ENCODE data around the gene FGF11. TPM values are rescaled to one million over a fixed set of nuclear protein-coding genes. Genes with fewer than 3 reads are reported as not detected.

FGF11 gene
- total and polyA plus RNA-seq, 2 of the 13 experiments (the other 11 are each of a cell fraction or from before 2014, with no cell fraction given): 0.20 to 7.6 TPM

DNA sequence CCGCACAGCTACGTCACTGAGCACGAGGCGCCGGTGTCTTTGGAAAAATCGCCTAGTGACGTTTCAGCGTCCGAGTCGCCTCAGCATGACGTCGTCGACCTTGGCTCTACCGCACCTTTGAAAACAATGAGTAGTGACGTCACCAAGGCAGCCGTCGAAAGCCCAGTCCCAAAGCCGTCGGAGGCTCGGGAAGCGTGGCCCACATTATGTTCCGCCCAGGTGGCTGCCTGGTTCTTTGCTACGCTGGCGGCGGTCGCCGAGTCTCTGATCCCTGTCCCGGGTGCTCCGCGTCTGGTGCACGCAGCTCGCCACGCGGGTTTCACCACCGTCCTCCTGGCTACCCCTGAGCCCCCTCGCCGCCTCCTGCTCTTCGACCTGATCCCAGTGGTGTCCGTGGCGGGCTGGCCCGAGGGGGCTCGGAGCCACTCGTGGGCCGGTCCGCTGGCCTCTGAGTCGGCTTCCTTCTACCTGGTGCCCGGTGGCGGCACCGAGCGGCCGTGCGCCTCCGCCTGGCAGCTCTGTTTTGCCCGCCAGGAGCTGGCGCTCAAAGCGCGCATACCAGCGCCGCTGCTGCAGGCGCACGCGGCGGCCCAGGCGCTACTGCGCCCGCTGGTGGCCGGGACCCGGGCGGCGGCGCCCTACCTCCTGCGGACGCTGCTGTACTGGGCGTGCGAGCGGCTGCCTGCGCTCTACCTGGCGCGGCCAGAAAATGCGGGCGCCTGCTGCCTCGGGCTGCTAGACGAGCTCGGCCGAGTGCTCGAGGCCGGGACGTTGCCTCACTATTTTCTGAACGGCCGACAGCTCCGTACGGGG lies 2.5 kb upstream of the FGF11 start (continued):
- TF ChIP-seq ZBTB7B (CRISPR knock-in tag; IDR thresholded peaks at IDR 0.05): no peak
- no peak for TF ChIP-seq TOPORS (CRISPR knock-in tag; IDR thresholded peaks at IDR 0.05)
- TF ChIP-seq TGIF2 (CRISPR knock-in tag; IDR thresholded peaks at IDR 0.05): no peak
- no peak for TF ChIP-seq ZNF225 (CRISPR knock-in tag; IDR thresholded peaks at IDR 0.05)
- TF ChIP-seq KDM6A (CRISPR knock-in tag; IDR thresholded peaks at IDR 0.05; ENCODE audit: low read depth): no peak
- no peak for TF ChIP-seq SIX4 (CRISPR knock-in tag; IDR thresholded peaks at IDR 0.05)
- TF ChIP-seq, protein P1, sequence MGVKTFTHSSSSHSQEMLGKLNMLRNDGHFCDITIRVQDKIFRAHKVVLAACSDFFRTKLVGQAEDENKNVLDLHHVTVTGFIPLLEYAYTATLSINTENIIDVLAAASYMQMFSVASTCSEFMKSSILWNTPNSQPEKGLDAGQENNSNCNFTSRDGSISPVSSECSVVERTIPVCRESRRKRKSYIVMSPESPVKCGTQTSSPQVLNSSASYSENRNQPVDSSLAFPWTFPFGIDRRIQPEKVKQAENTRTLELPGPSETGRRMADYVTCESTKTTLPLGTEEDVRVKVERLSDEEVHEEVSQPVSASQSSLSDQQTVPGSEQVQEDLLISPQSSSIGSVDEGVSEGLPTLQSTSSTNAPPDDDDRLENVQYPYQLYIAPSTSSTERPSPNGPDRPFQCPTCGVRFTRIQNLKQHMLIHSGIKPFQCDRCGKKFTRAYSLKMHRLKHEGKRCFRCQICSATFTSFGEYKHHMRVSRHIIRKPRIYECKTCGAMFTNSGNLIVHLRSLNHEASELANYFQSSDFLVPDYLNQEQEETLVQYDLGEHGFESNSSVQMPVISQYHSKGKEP (CRISPR knock-in tag; IDR thresholded peaks at IDR 0.05): no peak
- no peak for TF ChIP-seq FIP1L1 (IDR thresholded peaks at IDR 0.05; ENCODE audit: borderline replicate concordance, insufficient read depth, low read depth, low read length)
- no peak for TF ChIP-seq RBAK (CRISPR knock-in tag; IDR thresholded peaks at IDR 0.05)
- TF ChIP-seq ZNF451 (CRISPR knock-in tag; IDR thresholded peaks at IDR 0.05): no peak
- TF ChIP-seq U2AF1 (optimal IDR thresholded peaks at IDR 0.05; ENCODE audit: low read depth, low read length): no peak
- TF ChIP-seq ZNF224 (CRISPR knock-in tag; IDR thresholded peaks at IDR 0.05): no peak
- TF ChIP-seq, protein P2, sequence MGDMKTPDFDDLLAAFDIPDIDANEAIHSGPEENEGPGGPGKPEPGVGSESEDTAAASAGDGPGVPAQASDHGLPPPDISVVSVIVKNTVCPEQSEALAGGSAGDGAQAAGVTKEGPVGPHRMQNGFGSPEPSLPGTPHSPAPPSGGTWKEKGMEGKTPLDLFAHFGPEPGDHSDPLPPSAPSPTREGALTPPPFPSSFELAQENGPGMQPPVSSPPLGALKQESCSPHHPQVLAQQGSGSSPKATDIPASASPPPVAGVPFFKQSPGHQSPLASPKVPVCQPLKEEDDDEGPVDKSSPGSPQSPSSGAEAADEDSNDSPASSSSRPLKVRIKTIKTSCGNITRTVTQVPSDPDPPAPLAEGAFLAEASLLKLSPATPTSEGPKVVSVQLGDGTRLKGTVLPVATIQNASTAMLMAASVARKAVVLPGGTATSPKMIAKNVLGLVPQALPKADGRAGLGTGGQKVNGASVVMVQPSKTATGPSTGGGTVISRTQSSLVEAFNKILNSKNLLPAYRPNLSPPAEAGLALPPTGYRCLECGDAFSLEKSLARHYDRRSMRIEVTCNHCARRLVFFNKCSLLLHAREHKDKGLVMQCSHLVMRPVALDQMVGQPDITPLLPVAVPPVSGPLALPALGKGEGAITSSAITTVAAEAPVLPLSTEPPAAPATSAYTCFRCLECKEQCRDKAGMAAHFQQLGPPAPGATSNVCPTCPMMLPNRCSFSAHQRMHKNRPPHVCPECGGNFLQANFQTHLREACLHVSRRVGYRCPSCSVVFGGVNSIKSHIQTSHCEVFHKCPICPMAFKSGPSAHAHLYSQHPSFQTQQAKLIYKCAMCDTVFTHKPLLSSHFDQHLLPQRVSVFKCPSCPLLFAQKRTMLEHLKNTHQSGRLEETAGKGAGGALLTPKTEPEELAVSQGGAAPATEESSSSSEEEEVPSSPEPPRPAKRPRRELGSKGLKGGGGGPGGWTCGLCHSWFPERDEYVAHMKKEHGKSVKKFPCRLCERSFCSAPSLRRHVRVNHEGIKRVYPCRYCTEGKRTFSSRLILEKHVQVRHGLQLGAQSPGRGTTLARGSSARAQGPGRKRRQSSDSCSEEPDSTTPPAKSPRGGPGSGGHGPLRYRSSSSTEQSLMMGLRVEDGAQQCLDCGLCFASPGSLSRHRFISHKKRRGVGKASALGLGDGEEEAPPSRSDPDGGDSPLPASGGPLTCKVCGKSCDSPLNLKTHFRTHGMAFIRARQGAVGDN (CRISPR knock-in tag; IDR thresholded peaks at IDR 0.05): peak; percentile 82
- no peak for TF ChIP-seq ZNF543 (CRISPR knock-in tag; IDR thresholded peaks at IDR 0.05)
- TF ChIP-seq, protein P3, sequence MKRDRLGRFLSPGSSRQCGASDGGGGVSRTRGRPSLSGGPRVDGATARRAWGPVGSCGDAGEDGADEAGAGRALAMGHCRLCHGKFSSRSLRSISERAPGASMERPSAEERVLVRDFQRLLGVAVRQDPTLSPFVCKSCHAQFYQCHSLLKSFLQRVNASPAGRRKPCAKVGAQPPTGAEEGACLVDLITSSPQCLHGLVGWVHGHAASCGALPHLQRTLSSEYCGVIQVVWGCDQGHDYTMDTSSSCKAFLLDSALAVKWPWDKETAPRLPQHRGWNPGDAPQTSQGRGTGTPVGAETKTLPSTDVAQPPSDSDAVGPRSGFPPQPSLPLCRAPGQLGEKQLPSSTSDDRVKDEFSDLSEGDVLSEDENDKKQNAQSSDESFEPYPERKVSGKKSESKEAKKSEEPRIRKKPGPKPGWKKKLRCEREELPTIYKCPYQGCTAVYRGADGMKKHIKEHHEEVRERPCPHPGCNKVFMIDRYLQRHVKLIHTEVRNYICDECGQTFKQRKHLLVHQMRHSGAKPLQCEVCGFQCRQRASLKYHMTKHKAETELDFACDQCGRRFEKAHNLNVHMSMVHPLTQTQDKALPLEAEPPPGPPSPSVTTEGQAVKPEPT (CRISPR knock-in tag; IDR thresholded peaks at IDR 0.05; ENCODE audit: low read depth): no peak
- TF ChIP-seq, protein P4, sequence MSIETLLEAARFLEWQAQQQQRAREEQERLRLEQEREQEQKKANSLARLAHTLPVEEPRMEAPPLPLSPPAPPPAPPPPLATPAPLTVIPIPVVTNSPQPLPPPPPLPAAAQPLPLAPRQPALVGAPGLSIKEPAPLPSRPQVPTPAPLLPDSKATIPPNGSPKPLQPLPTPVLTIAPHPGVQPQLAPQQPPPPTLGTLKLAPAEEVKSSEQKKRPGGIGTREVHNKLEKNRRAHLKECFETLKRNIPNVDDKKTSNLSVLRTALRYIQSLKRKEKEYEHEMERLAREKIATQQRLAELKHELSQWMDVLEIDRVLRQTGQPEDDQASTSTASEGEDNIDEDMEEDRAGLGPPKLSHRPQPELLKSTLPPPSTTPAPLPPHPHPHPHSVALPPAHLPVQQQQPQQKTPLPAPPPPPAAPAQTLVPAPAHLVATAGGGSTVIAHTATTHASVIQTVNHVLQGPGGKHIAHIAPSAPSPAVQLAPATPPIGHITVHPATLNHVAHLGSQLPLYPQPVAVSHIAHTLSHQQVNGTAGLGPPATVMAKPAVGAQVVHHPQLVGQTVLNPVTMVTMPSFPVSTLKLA (IDR thresholded peaks at IDR 0.05): no peak
- no peak for TF ChIP-seq JDP2 (CRISPR knock-in tag; IDR thresholded peaks at IDR 0.05; ENCODE audit: borderline replicate concordance)
- peak; percentile 74 for TF ChIP-seq STAG1 (CRISPR knock-in tag; IDR thresholded peaks at IDR 0.05)
- no peak for TF ChIP-seq GABPA (IDR thresholded peaks at IDR 0.05; ENCODE audit: low read depth, low read length)
- no peak for TF ChIP-seq GABPA (CRISPR knock-in tag; IDR thresholded peaks at IDR 0.05; ENCODE audit: low read depth)
- TF ChIP-seq ZNF724P (CRISPR knock-in tag; IDR thresholded peaks at IDR 0.05; ENCODE audit: borderline replicate concordance): 0 out of 2 replicates have a peak, but pooled peaks have one; percentile 29
- peak; percentile 21; the same call in 1 of the 2 replicates for TF ChIP-seq SAP130 (CRISPR knock-in tag; IDR thresholded peaks at IDR 0.05; ENCODE audit: low read depth)
- no peak for TF ChIP-seq EED (CRISPR knock-in tag; IDR thresholded peaks at IDR 0.05)

Data from HepG2 (cell line).